Gastroesophageal sphincter (tissue), 4 donors: ENCODE data around the gene CYTH3. TPM values are rescaled to one million over a fixed set of nuclear protein-coding genes. Genes with fewer than 3 reads are reported as not detected.

ENCODE experiments used
- ATAC-seq: fragments of 150-250 bp; one replicate; pipeline ENCODE4 v1.9.1; 2016; ENCODE audit warnings: mild to moderate bottlenecking, moderate library complexity
- H3K27ac ChIP-seq, 4 donors: fragments of 200-600 bp; sonication (generic) in 3 of 4; 1 replicate in 3 of 4; 2 replicates in 1 of 4; pipeline ENCODE4 v1.5.1; 2016 to 2019
- H3K27me3 ChIP-seq: fragments of 200-600 bp; sonication (generic); one replicate; pipeline ENCODE4 v1.5.1; 2019
- H3K36me3 ChIP-seq, 2 donors: fragments of 200-600 bp; sonication (generic); one replicate each; pipeline ENCODE4 v1.5.1; 2019; ENCODE audit warnings: control low read depth in 1 of 2
- H3K4me1 ChIP-seq, 3 donors: fragments of 200-600 bp; sonication (generic); 1 replicate in 2 of 3; 2 replicates in 1 of 3; pipeline ENCODE4 v1.5.1; 2016 to 2019; ENCODE audit warnings: control low read depth in 2 of 3
- H3K4me3 ChIP-seq, 2 donors: fragments of 200-600 bp; sonication (generic); one replicate each; pipeline ENCODE4 v1.5.1; 2019; ENCODE audit warnings: mild to moderate bottlenecking in 1 of 2, moderate library complexity in 1 of 2
- H3K9me3 ChIP-seq, 3 donors: fragments of 200-600 bp; sonication (generic); one replicate each; pipeline ENCODE4 v1.5.1; 2017 to 2019; ENCODE audit warnings: control low read depth in 2 of 3
- EP300 ChIP-seq: sonication (generic); formaldehyde crosslinking; IDR thresholded peaks from one replicate; pipeline ENCODE4 v1.6.1; 2017; ENCODE audit warnings: antibody characterized with exemption, mild to moderate bottlenecking
- POLR2A ChIP-seq, 2 donors: fragments of 450-650 bp; IDR thresholded peaks; one replicate each; pipeline ENCODE4 v1.6.1; 2017; ENCODE audit warnings: antibody characterized with exemption in 2 of 2, mild to moderate bottlenecking in 2 of 2, moderate library complexity in 1 of 2
- POLR2AphosphoS5 ChIP-seq: sonication (generic); formaldehyde crosslinking; IDR thresholded peaks from one replicate; pipeline ENCODE4 v1.6.1; 2017; ENCODE audit warnings: antibody characterized with exemption
- WGBS, 2 donors: methylation state at CpG; one replicate each; pipeline ENCODE4 v1.1.5; 2018; ENCODE audit warnings: low coverage in 1 of 2; 5-methylcytosine and 5-hydroxymethylcytosine counted together
- total RNA-seq, 4 donors: library from RNA; depleted of rRNA; stranded (reverse); fragments of >200 nt; gene quantifications; one replicate each; pipeline ENCODE4 v1.1.0, GENCODE V29; 2016
- TF ChIP-seq, protein P1 (sequence below), 4 experiments: fragments of 200-600 bp in 2 of 4; fragments of 450-650 bp in 2 of 4; sonication (generic) in 1 of 4; IDR thresholded peaks; one replicate each; pipeline ENCODE4 v1.5.1; 2017 to 2019; ENCODE audit warnings: antibody characterized with exemption in 4 of 4, mild to moderate bottlenecking in 2 of 4, moderate library complexity in 2 of 4

CYTH3 gene, protein sequence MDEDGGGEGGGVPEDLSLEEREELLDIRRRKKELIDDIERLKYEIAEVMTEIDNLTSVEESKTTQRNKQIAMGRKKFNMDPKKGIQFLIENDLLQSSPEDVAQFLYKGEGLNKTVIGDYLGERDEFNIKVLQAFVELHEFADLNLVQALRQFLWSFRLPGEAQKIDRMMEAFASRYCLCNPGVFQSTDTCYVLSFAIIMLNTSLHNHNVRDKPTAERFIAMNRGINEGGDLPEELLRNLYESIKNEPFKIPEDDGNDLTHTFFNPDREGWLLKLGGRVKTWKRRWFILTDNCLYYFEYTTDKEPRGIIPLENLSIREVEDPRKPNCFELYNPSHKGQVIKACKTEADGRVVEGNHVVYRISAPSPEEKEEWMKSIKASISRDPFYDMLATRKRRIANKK
- 10 to 100 TPM; 25.8 to 61.9 (median 39.4) TPM for total RNA-seq

DNA sequence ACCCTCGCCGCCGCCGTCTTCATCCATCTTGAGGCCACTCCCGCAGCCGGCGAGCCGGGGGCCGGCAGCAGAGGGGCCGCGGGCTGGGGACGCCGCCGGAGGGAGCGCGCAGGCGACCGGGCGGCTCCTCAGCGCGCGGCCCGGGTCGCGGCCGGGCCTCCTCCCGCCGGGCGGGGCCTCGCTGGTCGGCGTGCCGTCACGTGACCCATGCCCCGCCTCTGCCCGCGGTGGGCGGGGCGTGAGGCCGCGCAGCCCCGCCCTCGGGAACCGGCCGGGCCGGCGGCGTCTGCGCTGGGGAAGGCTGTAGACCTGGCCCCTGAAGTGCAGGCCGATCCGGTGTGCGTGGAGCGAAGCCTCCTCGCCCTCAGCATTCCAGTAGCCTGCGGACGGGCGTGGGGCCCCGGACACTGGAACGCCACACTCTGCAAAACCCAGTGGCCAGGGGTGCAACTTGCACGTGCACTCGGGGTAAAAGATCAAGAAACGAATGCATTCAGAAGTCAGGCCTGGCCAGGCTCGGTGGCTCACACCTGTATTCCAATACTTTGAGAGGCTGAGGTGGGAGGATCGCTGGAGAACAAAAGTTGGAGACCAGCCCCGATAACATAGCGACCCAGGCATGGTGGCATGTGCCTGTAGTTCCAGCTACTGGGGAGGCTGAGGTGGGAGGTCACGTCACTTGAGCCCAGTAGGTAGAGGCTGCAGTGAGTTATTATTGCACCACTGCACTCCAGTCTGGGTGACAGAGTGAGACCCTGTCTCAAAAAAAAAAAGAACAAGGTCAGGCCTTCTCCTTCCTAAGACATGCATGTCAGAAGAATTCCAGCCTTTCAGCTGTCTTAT, at the start of gene CYTH3:
Gene CYTH3 (minus strand): TSS at position 144 of the 843 bp plus-strand sequence. CDS start 117 bp downstream, at position 27.
- Histone ChIP-seq H3K4me3 (peak within 1 kb of the TSS; percentile 93 to 99), H3K9me3 (no peaks in the 10 kb centered on the region), H3K36me3 (no peaks in the 10 kb centered on the region), H3K27me3 (no peaks in the 10 kb centered on the region), H3K27ac (peak within 1 kb of the TSS; percentile 44 to 91 (median 86)), H3K4me1 (peaks cover 0 to 39% (median 0%) of the 10 kb centered on the region in 3 donors)
- peak; percentile 92 for ATAC-seq
- TF ChIP-seq, protein P1, sequence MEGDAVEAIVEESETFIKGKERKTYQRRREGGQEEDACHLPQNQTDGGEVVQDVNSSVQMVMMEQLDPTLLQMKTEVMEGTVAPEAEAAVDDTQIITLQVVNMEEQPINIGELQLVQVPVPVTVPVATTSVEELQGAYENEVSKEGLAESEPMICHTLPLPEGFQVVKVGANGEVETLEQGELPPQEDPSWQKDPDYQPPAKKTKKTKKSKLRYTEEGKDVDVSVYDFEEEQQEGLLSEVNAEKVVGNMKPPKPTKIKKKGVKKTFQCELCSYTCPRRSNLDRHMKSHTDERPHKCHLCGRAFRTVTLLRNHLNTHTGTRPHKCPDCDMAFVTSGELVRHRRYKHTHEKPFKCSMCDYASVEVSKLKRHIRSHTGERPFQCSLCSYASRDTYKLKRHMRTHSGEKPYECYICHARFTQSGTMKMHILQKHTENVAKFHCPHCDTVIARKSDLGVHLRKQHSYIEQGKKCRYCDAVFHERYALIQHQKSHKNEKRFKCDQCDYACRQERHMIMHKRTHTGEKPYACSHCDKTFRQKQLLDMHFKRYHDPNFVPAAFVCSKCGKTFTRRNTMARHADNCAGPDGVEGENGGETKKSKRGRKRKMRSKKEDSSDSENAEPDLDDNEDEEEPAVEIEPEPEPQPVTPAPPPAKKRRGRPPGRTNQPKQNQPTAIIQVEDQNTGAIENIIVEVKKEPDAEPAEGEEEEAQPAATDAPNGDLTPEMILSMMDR (IDR thresholded peaks at IDR 0.05): no peak
- TF ChIP-seq POLR2AphosphoS5 (no peak), POLR2A (IDR thresholded peaks at IDR 0.05) (peak; percentile 47 to 88)
- WGBS, 2 donors: 65 to 86% methylated on average over 1 to 2 of the region's 67 CpGs

DNA sequence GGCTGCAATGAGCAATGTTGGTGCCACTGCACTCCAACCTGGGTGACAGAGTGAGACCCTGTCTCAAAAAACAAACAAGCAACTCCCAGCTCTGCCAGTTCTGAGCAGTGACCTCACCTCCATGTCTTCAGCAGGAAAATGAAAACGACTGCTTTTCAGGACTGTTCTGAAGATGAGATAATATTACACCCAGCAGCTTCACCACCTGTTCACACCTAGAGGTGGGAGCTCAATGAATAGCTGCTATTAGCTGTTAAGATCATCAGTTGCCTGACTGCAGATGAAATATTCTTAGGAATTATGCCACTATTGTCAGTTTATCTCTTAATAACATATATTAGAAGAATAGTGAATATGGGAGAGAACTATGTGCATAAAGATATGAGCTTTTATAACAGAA, 48.4 kb upstream of the CYTH3 start:
- TF ChIP-seq, protein P1 (IDR thresholded peaks at IDR 0.05): no peak
- TF ChIP-seq POLR2A (IDR thresholded peaks at IDR 0.05): no peak
- TF ChIP-seq EP300: no peak
- TF ChIP-seq POLR2AphosphoS5: no peak
- H3K4me3 ChIP-seq: no peak overlapping the region
- 67% methylated on average over 1 of the region's 1 CpG; no CpG with 5 or more reads in 1 of the 2 donors for WGBS, 2 donors

DNA sequence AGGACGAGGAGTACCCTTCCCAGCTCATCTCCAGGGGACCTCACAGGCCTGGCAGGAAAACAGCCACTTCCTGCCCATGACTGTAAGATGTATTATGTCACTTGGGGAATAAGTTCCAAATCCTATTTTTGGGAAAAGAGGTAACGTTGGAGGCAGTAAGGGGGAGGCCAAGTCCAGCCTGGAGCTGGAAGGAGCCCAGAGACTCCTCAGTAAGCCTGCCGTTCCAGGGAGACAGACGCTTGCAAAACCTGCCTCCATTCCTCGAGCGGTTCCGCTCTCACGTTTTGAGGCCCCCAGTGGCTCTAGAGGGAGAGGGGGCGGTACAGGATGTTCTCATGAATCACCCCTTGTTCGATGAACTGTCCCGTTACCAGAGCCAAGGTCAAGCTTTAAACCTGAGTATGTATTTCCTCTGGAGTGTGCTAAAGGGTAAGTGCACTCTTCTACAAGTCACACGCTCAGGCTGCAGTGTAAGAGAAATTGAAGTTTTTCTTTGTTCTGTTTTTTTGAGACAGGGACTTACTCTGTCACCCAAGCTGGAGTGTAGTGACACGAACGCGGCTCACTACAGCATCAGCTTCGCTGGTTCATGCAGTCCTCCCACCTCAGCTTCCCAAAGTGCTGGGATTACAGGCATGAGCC, 45.5 kb upstream of the CYTH3 start:
- Histone ChIP-seq H3K4me3 (no peak overlapping the region), H3K4me1 (peaks cover 0 to 7% (median 3%) of the 10 kb centered on the region in 3 donors), H3K9me3 (no peaks in the 10 kb centered on the region), H3K27me3 (no peaks in the 10 kb centered on the region), H3K27ac (peak overlapping the region in 3 of 4 donors; percentile 28 to 52 (median 43)), H3K36me3 (no peaks in the 10 kb centered on the region)
- WGBS, 2 donors: 11 to 51% methylated on average over 6 to 14 of the region's 16 CpGs
- TF ChIP-seq, protein P1 (IDR thresholded peaks at IDR 0.05): no peak
- no peak for TF ChIP-seq POLR2A (IDR thresholded peaks at IDR 0.05)
- no peak for TF ChIP-seq POLR2AphosphoS5
- TF ChIP-seq EP300: no peak
- ATAC-seq: peak; percentile 94

More for the DNA sequence above, 48.4 kb upstream of the CYTH3 start:
- Histone ChIP-seq H3K4me1 (peaks cover 0 to 7% (median 3%) of the 10 kb centered on the region in 3 donors), H3K9me3 (no peaks in the 10 kb centered on the region), H3K27me3 (no peaks in the 10 kb centered on the region), H3K27ac (no peak overlapping the region), H3K36me3 (no peaks in the 10 kb centered on the region)
- no peak for ATAC-seq

DNA sequence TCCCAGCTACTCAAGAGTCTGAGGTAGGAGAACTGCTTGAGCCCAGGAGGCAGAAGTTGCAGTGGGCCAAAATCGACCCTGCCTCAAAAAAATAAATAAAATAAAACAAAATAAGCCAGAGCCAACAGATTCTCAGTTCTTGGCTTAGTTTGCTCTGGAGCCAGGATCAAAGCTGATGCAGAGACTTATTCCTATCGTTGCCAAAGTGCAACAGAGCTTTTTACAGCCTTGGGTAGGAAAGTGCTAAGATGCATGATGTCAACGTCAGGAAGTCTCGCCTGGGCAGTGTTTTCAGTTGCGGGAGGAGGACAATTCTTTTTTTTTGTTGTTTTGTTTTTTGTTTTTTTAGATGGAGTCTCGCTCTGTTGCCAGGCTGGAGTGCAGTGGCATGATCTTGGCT, 43.8 kb upstream of the CYTH3 start:
- ATAC-seq: no peak
- H3K27ac ChIP-seq: peak overlapping the region in 2 of 4 donors; percentile 32 to 38
- 57 to 59% methylated on average over 4 to 6 of the region's 6 CpGs for WGBS, 2 donors
- H3K9me3 ChIP-seq: no peaks in the 10 kb centered on the region
- peaks cover 0 to 7% (median 3%) of the 10 kb centered on the region in 3 donors for H3K4me1 ChIP-seq
- H3K27me3 ChIP-seq: no peaks in the 10 kb centered on the region
- TF ChIP-seq, protein P1 (IDR thresholded peaks at IDR 0.05): no peak
- no peaks in the 10 kb centered on the region for H3K36me3 ChIP-seq
- H3K4me3 ChIP-seq: no peak overlapping the region
